Uterus (tissue), 2 donors: Measurements from ENCODE around the gene GOLGA6L9.
"Not testable (repeated sequence)": the region's sequence is repeated elsewhere in the genome, so short reads cannot be mapped to it uniquely, and the experiment has no call there.

Experiments used
- CTCF ChIP-seq, 4 experiments: fragments of 200-600 bp in 2 of 4; fragments of 450-650 bp in 2 of 4; sonication (generic) in 2 of 4; IDR thresholded peaks; one replicate each; pipeline ENCODE4 v1.5.1; 2016 to 2019; ENCODE audit warnings: antibody characterized with exemption in 4 of 4, mild to moderate bottlenecking in 2 of 4, moderate library complexity in 1 of 4
- POLR2A ChIP-seq, 2 donors: fragments of 450-650 bp; IDR thresholded peaks; one replicate each; pipeline ENCODE4 v1.6.1; 2016; ENCODE audit warnings: antibody characterized with exemption in 2 of 2, mild to moderate bottlenecking in 1 of 2, moderate library complexity in 1 of 2

DNA sequence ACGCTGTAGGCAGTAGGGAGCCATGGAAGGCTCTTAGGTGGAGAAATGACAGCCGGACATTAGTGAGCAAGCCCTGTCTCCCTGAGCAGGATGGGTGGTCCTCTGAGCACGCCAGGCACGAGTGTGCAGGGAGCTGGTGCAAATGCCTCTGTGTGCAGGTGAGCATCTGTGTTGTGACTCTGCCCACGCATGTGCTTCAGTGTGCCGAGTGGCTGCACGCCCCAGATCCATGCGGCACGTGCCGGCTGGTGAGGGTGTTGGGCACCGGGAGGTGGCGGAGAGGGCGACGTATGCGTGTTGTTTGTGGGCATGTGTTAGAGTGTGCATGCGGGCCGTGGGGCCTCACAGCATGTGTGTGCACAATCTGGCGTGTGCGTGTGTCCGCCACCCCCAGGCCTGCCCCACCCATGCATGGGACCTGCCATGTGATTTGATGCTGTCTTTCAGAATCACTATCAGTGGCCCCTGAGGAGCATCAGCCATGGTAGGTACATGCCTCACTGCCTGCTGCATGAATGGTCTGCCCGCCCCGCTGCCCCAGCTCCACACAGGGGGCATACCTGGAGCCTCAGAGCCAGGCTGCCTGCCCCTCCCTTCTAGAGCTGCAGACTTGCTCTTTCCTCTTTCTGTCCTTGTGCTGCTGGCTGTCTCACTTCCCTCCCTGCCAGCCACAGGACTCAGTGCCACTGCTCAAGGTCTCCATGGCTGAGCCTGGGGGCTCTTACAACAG is 45.1 kb downstream of the GOLGA6L9 start:
- not testable (repeated sequence) for TF ChIP-seq CTCF, POLR2A (IDR thresholded peaks at IDR 0.05)
